Kidney capillary endothelial cell (primary cell): ENCODE measurements around the gene PLPP6.

Experiments
- DNase-seq: peaks from one replicate; pipeline ENCODE4 v3.0.0-alpha.2; 2018; ENCODE audit warnings: low spot score

PLPP6 gene

DNA sequence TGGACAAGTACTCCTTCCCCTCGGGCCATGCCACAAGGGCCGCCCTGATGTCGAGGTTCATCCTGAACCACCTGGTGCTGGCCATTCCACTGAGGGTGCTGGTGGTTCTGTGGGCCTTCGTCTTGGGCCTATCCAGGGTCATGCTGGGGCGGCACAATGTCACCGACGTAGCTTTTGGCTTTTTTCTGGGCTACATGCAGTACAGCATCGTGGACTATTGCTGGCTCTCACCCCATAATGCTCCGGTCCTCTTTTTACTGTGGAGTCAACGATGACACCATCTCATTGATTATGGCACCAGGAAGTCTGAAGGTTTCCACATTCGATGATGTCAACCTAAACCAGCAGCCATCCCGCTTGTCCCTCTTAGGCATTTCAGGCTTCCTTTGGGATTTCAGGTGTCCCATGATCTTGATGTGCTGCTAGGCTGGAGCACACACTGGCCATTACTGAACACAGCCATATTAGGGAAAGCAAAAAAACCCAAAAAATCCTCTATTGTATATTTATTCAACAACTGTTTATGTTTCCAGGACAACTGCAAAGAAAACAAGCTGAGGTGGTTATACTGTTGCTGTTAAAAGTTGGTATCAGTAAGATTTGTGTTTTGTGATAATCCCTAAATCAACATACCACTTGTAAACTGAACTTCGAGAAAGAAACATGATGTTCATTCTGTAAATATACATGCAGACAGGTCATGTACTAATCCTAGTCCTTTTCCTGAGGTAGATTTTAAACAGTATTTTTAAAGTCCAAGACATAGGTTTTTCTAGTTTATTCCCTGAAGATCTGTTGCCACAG, 1.1 kb downstream of the PLPP6 start:
- no peak for DNase-seq

DNA sequence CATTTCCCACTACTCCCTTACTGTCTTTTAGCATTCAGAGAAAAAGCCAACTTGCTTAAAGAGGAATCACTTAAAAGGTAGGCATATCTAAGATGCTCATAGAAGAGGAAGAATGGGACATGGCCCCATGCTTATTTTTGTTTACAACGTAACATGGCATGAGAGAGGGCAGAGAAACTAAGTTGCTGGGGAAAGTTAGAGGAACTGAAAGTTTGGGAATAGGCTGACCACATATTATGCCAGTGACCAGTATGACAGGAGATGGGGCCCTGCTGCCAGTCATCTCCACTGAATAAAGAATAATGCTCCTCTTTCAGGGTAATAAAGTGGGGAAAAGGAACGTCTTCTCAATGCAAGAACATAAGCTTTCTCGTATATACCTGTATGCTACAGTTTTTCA, 1.9 kb downstream of the PLPP6 start:
- no peak for DNase-seq

GRCh38 chr9:4665357-4665756, 3.3 kb downstream of the PLPP6 start:
- peak; percentile 84 for DNase-seq

DNA sequence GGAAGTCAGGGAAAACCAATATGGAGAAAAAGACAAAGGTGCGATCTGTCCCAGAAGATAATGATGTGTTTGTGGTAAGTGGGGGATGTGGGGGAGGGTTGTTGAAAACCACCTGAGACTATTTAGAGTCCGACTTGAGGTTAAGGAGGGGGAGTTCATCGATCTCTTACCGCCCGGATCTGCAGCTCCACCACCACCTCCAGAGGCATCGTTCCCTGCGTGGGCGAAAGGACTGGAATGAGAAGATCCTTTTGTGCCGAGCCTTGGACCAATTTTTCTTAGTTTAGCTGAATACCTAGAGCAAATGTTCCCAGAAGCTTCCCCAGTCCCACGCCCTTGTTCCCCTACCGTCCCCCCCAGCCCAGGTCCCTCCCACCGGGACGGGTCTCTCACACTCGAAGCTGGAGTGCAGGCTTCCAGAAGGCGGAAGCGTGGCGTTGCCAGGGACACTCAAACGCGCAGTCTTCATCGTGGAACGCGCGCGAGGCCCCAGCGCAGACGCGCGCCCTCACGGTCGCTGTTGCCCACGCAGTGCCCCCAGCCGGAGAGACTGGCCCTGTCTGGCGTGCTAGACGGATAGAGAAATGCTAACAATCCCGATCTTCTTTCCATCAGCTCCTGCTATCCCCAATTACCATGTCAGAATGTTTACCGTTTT, 4.1 kb downstream of the PLPP6 start, which contains the start of gene SPATA6L:
SPATA6L (minus strand) TSS at position 439 of the 658 bp plus-strand sequence; CDS start at position 209, 230 bp downstream.
- peak; percentile 41 for DNase-seq

GRCh38 chr9:4667681-4668080, 5.6 kb downstream of the PLPP6 start:
- DNase-seq, result no peak

DNA sequence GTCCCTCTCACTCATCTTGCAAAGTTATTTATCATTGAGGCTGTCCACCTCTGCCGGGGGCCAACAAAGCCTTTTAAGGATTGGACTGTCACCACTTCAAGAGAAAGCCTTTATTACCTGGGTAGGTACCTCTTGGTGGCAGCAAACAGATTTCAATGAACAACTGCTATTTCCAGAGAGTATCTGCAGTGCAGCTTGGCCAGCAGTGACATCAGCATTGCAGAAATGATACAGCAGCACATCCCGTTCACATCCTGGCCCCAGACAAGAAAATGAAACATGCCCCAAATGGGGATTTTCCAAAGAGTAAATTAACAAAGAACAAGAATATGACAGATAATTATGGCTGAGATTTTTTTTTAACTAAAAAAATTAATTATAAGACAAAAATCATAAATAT, 6.5 kb downstream of the PLPP6 start:
- DNase-seq, result no peak

- no peak for DNase-seq
These were observed 7.8 kb downstream of the PLPP6 start for GRCh38 chr9:4669890-4670289.

DNA sequence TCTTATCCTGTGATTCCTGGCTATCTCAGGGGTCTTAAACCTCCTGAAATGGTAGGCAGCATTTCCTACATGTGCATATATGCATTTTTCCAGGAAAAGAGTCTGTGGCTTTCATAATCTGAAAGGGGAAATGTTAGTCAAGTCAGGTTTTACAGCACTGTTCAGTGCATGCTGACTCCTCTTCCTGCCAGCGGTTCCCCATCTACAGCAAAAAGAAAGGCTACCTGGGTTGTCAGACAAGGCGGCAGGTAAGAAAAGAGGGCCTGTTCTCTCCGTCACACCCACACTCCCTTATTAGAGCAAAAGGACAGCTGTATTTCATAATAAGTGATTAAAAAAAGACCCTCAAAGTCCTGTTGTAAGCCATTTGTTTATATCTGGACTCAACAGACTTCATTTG, 8.5 kb downstream of the PLPP6 start:
- no peak for DNase-seq

GRCh38 chr9:4671737-4672136, 9.6 kb downstream of the PLPP6 start:
- no peak for DNase-seq

GRCh38 chr9:4674783-4675182, 12.7 kb downstream of the PLPP6 start:
- no peak for DNase-seq

DNA sequence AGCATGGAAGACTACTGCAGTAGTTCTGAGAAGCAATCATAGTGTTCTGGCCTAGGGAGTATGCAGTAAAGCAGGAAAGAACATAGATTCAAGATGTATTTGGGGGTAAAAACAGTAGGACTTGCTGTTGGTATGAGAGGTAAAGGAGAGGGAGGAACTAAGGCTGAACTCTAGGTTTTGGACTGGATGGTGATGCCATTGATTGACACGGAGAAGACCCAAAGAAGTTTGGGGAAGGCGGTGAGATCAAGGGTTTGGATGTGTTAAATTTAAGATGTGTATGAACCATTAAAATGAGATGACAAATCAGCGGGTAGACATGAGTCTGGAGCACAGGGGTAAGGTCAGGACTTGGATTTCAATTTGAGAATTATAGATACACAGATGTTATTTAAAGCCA, 15.3 kb downstream of the PLPP6 start:
- DNase-seq, result no peak

DNA sequence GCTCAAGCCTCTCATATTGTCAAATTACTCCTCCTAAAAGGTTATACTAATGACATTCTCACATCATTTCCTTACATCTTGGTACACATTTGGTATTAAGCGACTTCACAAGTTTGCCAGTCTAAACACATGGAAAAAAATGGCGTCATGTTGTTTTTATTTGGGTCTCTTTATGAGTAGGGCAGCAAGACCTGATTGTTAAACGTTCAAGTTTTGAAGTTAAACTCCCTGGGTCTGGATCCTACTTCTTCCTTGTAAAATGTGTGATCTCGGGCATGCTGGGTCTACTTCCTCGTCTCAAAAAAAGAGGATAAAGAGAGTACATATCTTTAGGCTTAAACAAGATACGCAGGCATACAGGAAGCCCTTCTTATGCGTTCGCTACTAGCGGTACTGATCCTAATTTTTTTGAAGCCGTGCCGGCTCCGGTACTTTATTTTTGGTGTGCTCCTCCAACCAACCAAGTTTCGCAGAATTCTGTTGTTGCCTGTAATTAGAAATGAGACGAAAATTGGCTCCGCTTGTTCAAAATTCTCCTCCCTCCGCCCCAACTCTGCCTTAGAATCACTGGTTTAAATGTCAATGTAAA, 16.7 kb downstream of the PLPP6 start:
- peak; percentile 42 for DNase-seq

DNA sequence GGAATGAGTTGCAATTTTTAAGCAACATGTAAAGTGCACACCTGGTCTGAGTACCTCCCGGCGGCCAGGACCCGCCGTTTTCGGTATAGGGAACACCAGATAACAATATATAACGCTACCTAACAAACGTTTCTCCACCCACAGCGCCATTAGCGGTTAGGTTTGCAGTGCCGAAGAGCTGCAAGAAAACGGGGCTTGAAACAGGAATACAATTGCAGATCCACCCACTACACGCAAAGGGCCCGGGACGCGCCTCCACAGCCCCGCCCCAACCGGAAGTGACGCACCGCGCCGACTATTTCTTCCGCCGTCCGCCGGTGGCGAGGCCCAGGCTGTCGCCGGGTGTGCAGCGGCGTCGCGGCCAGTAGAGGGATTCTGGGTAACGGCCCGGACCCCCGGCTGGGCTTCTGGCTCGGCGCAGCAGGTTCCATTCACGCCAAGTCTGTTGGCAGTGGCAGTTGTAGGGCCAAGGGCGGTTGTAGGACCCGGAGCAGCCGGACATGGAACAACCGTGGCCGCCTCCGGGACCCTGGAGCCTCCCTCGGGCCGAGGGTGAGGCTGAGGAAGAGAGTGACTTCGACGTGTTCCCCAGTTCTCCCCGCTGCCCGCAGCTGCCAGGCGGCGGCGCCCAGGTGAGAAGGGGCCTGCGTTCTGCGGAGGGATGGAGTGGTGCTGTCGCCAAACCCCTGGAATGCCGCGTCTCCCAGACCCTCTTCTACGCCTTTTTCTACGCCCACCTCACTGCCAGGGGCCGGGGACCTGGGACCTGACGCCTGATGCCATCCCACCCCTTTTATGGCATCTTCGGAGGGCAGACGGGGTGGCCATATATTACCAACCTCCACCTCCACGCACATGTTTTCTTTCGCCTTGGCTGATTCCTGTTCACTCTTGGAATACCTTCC, 17.4 kb downstream of the PLPP6 start, which contains the start of gene CDC37L1:
CDC37L1 (plus strand) TSS at position 302 of the 905 bp plus-strand sequence; CDS start at position 501, 199 bp downstream.
- peak; percentile 90 for DNase-seq

- DNase-seq, result no peak
These were observed 18.1 kb downstream of the PLPP6 start for GRCh38 chr9:4680173-4680525.

- no peak for DNase-seq
These were observed 18.7 kb downstream of the PLPP6 start for GRCh38 chr9:4680750-4681149.

- no peak for DNase-seq
These were observed 22.7 kb downstream of the PLPP6 start for GRCh38 chr9:4684820-4685219.

- DNase-seq, result no peak
These were observed 24.0 kb downstream of the PLPP6 start for GRCh38 chr9:4686112-4686511.

GRCh38 chr9:4686584-4686983, 24.5 kb downstream of the PLPP6 start:
- no peak for DNase-seq

DNA sequence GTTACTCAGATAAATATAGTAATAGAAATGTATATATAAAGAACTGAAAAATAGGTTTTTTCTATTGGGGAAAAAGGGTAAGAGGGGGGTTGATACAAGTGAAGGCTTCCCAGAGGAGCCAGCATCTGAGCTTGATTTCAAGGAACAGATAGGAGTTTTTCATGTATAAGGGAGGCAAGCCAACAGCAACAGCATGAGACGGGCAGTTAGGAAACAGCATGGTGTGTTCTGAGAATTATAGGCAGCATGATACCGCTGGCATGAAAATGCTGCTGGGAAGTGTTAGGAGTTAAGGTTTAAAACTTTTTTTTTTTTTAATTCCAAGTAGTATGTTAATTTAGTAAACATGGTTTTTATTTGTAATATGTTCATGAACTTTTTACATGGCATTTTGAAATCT, 26.9 kb downstream of the PLPP6 start:
- DNase-seq, result no peak

GRCh38 chr9:4689687-4690104, 27.6 kb downstream of the PLPP6 start:
- no peak for DNase-seq

DNA sequence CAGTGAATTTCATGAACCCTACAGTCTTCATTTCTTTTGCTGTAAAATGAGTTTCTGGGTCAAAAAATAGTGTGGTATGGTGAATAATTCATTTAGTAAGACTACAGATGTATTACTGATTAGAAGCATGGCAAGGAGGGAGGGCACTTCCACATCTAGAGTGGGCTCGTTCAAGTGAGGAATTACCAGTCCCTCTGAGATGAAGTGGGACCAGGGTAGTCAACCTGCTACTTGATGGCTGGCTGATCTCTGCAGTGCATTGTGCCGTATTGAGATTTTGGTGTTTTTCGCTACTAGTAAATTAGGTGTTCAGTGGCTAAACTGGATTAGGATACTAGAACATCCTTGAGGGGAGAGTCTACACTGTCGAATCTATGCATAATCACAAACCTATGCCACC, 28.1 kb downstream of the PLPP6 start:
- no peak for DNase-seq

DNA sequence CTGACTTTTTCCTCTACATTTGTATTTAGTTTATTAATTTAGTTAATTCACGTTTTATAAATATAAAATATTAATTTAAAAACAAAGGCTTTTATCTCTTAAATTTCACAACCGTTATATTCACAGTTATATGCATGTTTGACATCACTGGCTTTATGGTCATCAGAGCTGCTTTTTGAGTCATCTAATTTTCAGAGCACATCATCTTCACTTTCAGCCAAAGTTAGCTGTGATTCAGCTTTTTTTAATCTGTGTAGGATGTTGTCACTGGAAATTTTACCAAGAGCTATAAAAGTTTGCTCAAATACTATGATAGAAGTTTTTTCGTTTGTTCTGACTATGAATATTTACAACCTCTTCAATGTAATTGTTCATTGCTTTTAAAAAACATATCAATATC, 29.7 kb downstream of the PLPP6 start:
- no peak for DNase-seq
